DOHH2 (cell line): ENCODE data around the gene QSOX2.

Experiments used
- H3F3A ChIP-seq: fragments of 200-600 bp; sonication (generic), shearing (Covaris generic); 2 replicates; pipeline ENCODE4 v1.6.0; 2016; ENCODE audit warnings: antibody characterized with exemption, mild to moderate bottlenecking; ENCODE audit not compliant: control insufficient read depth, insufficient read depth
- H3K27ac ChIP-seq: fragments of 200-600 bp; sonication (generic); 2 replicates; pipeline ENCODE4 v1.5.1; 2014; ENCODE audit warnings: low read depth, mild to moderate bottlenecking, low read length, moderate library complexity
- H3K27me3 ChIP-seq: fragments of 200-600 bp; sonication (generic); 2 replicates; pipeline ENCODE4 v1.6.1; 2014; ENCODE audit warnings: mild to moderate bottlenecking, low read length, mixed read lengths; ENCODE audit not compliant: control insufficient read depth
- H3K36me3 ChIP-seq: fragments of 200-600 bp; sonication (generic); 2 replicates; pipeline ENCODE4 v1.6.1; 2014; ENCODE audit warnings: mild to moderate bottlenecking, low read length, moderate library complexity, mixed read lengths; ENCODE audit not compliant: control insufficient read depth
- H3K4me1 ChIP-seq: fragments of 200-600 bp; sonication (generic); 2 replicates; pipeline ENCODE4 v1.6.1; 2014; ENCODE audit warnings: mild to moderate bottlenecking, low read length, mixed read lengths; ENCODE audit not compliant: control insufficient read depth
- H3K4me2 ChIP-seq: fragments of 200-600 bp; sonication (generic); 2 replicates; pipeline ENCODE4 v1.6.0; 2014; ENCODE audit warnings: mild to moderate bottlenecking, low read length, moderate library complexity
- H3K4me3 ChIP-seq: fragments of 200-600 bp; sonication (generic); 2 replicates; pipeline ENCODE4 v1.5.1; 2014; ENCODE audit warnings: mild to moderate bottlenecking, low read length, mixed read lengths
- H3K79me2 ChIP-seq: fragments of 200-600 bp; sonication (generic); 2 replicates; pipeline ENCODE4 v1.6.1; 2014; ENCODE audit warnings: mild to moderate bottlenecking, low read length, mixed read lengths; ENCODE audit not compliant: control insufficient read depth
- H3K9me2 ChIP-seq: fragments of 200-600 bp; sonication (generic); replicated peaks from 2 replicates; pipeline ENCODE4 v1.6.1; 2014; ENCODE audit warnings: mild to moderate bottlenecking, low read length, mixed read lengths; ENCODE audit not compliant: control insufficient read depth
- H3K9me3 ChIP-seq: fragments of 200-600 bp; sonication (generic); 2 replicates; pipeline ENCODE4 v1.6.1; 2014; ENCODE audit warnings: antibody characterized with exemption, low read length, mixed read lengths; ENCODE audit not compliant: control insufficient read depth, insufficient read depth
- H4K20me1 ChIP-seq: fragments of 200-600 bp; sonication (generic); 2 replicates; pipeline ENCODE4 v1.6.0; 2014; ENCODE audit warnings: low read depth, mild to moderate bottlenecking, antibody characterized with exemption, low read length, moderate library complexity; ENCODE audit not compliant: control insufficient read depth, insufficient read depth
- CTCF ChIP-seq: fragments of 200-600 bp; sonication (generic); IDR thresholded peaks from one replicate; pipeline ENCODE4 v1.5.1; 2014; ENCODE audit warnings: antibody characterized with exemption, mild to moderate bottlenecking, low read depth, low read length; ENCODE audit not compliant: poor library complexity, severe bottlenecking
- EZH2phosphoT487 ChIP-seq: fragments of 200-600 bp; sonication (generic); IDR thresholded peaks from 2 replicates; pipeline ENCODE4 v1.6.1; 2017; ENCODE audit warnings: borderline replicate concordance, mild to moderate bottlenecking, antibody characterized with exemption, low read length, moderate library complexity, mixed read lengths

Gene QSOX2

GRCh38 chr9:136245219-136246150 lies at the start of gene QSOX2:
QSOX2 (minus strand) TSS chr9:136245812; CDS start chr9:136245803, 9 bp downstream.
- TF ChIP-seq CTCF (no peak), EZH2phosphoT487 (no peak)
- H3K9me2 ChIP-seq: no peaks in the 10 kb centered on the region
- H3K9me3 ChIP-seq: no peaks in the 10 kb centered on the region
- peak within 1 kb of the TSS; percentile 99 for H3K27ac ChIP-seq
- H3K27me3 ChIP-seq: no peaks in the 10 kb centered on the region; the same call in 1 of the 2 replicates
- peak within 1 kb of the TSS; percentile 100 for H3K4me2 ChIP-seq
- H3K36me3 ChIP-seq: peaks cover 43% of the 10 kb centered on the region
- no peaks in the 10 kb centered on the region; the same call in 1 of the 2 replicates for H4K20me1 ChIP-seq
- peaks cover 34% of the 10 kb centered on the region for H3F3A ChIP-seq
- peaks cover 50% of the 10 kb centered on the region for H3K4me1 ChIP-seq
- H3K79me2 ChIP-seq: peaks cover 50% of the 10 kb centered on the region
- H3K4me3 ChIP-seq: peak within 1 kb of the TSS; percentile 97

GRCh38 chr9:136295055-136295454 lies 49.4 kb upstream of the QSOX2 start:
- no peaks in the 10 kb centered on the region for H3K27me3 ChIP-seq
- no peak for TF ChIP-seq CTCF
- TF ChIP-seq EZH2phosphoT487: no peak

GRCh38 chr9:136294437-136294836 lies 48.8 kb upstream of the QSOX2 start:
- H3K9me2 ChIP-seq: no peaks in the 10 kb centered on the region
- no peaks in the 10 kb centered on the region for H3K27me3 ChIP-seq
- peaks cover 3% of the 10 kb centered on the region; the same call in 1 of the 2 replicates for H3F3A ChIP-seq
- no peak overlapping the region for H3K27ac ChIP-seq
- no peaks in the 10 kb centered on the region for H3K79me2 ChIP-seq
- H3K36me3 ChIP-seq: no peaks in the 10 kb centered on the region
- TF ChIP-seq EZH2phosphoT487 (no peak), CTCF (no peak)
- H3K4me2 ChIP-seq: no peak overlapping the region
- H3K4me1 ChIP-seq: no peaks in the 10 kb centered on the region
- H3K4me3 ChIP-seq: no peak overlapping the region
- H3K9me3 ChIP-seq: peaks cover 12% of the 10 kb centered on the region; the same call in 1 of the 2 replicates
- H4K20me1 ChIP-seq: no peaks in the 10 kb centered on the region

More at GRCh38 chr9:136295055-136295454, 49.4 kb upstream of the QSOX2 start:
- H3K79me2 ChIP-seq: no peaks in the 10 kb centered on the region
- H3K4me1 ChIP-seq: no peaks in the 10 kb centered on the region
- peaks cover 3% of the 10 kb centered on the region; the same call in 1 of the 2 replicates for H3F3A ChIP-seq
- no peaks in the 10 kb centered on the region for H3K9me2 ChIP-seq
- peaks cover 12% of the 10 kb centered on the region; the same call in 1 of the 2 replicates for H3K9me3 ChIP-seq
- no peak overlapping the region for H3K4me2 ChIP-seq
- no peaks in the 10 kb centered on the region for H3K36me3 ChIP-seq
- no peaks in the 10 kb centered on the region for H4K20me1 ChIP-seq
- no peak overlapping the region for H3K27ac ChIP-seq
- no peak overlapping the region for H3K4me3 ChIP-seq
